H1 (cell line): ENCODE measurements around the gene NOTUM. TPM values are rescaled to one million over a fixed set of nuclear protein-coding genes. Genes with fewer than 3 reads are reported as not detected.
A peak's percentile ranks its signal among the peaks of the same experiment; 100 is the strongest.
"Not testable (repeated sequence)": the region's sequence is repeated elsewhere in the genome, so short reads cannot be mapped to it uniquely, and the experiment has no call there.

Source experiments
- CTCF ChIA-PET: fragments of 300-600 bp; sonication (Branson Sonifier 250); formaldehyde crosslinking; loops from one replicate; lab custom pipeline; 2021; ENCODE audit not compliant: partially characterized antibody; lab: Charles Lee
- POLR2A ChIA-PET: fragments of 300-600 bp; sonication (Branson Sonifier 250); formaldehyde crosslinking; loops from one replicate; lab custom pipeline; 2021; ENCODE audit warnings: inconsistent platforms; ENCODE audit not compliant: partially characterized antibody; lab: Charles Lee
- DNase-seq, 2 experiments: peaks; one replicate each; pipeline versions ENCODE4 v3.0.0 to v3.0.0-alpha.2; 2010 to 2022; ENCODE audit warnings: low spot score in 2 of 2, low read depth in 1 of 2, mixed read lengths in 1 of 2
- FAIRE-seq: peaks from 2 replicates; lab custom pipeline; 2011; peaks lifted over from hg19 to GRCh38; lab: Jason Lieb, UNC
- H2AFZ ChIP-seq: 2 replicates; pipeline ENCODE4 v1.8.1; 2012; ENCODE audit warnings: low read length, inconsistent platforms
- H2AK5ac ChIP-seq: 2 replicates; pipeline ENCODE4 v1.6.1; 2013; ENCODE audit warnings: low read depth, low read length
- H2BK120ac ChIP-seq: replicated peaks from 2 replicates; pipeline ENCODE3; 2013; ENCODE audit warnings: low read depth, low read length, inconsistent platforms
- H2BK12ac ChIP-seq: 2 replicates; pipeline ENCODE4 v1.6.1; 2013; ENCODE audit warnings: low read depth, low read length
- H2BK15ac ChIP-seq: 2 replicates; pipeline ENCODE4 v1.6.1; 2013; ENCODE audit warnings: low read length
- H2BK20ac ChIP-seq: 2 replicates; pipeline ENCODE4 v1.6.1; 2013; ENCODE audit warnings: low read length
- H2BK5ac ChIP-seq: 2 replicates; pipeline ENCODE4 v1.6.1; 2013; ENCODE audit warnings: low read depth, low read length
- H3K14ac ChIP-seq: 2 replicates; pipeline ENCODE4 v1.6.1; 2013; ENCODE audit warnings: inconsistent platforms; ENCODE audit not compliant: insufficient read length
- H3K18ac ChIP-seq: 2 replicates; pipeline ENCODE4 v1.6.1; 2013; ENCODE audit warnings: low read length; ENCODE audit errors: extremely low read depth
- H3K23ac ChIP-seq: 2 replicates; pipeline ENCODE4 v1.6.1; 2013; ENCODE audit warnings: inconsistent platforms; ENCODE audit not compliant: insufficient read length
- H3K23me2 ChIP-seq: 2 replicates; pipeline ENCODE4 v1.6.1; 2013; ENCODE audit warnings: low read depth, low read length
- H3K27ac ChIP-seq: 2 replicates; pipeline ENCODE4 v1.6.1; 2011; ENCODE audit warnings: low read depth, low read length, inconsistent platforms
- H3K27me3 ChIP-seq, 4 experiments: replicated peaks in 1 of 4; 1 replicate in 1 of 4; 2 replicates in 3 of 4; pipeline versions ENCODE4 v1.6.1 to v1.8.1; 2011 to 2013; ENCODE audit warnings: low read length in 3 of 4, mild to moderate bottlenecking in 3 of 4, inconsistent platforms in 2 of 4, mixed read lengths in 2 of 4, moderate library complexity in 1 of 4; ENCODE audit not compliant: control insufficient read depth in 3 of 4, insufficient read depth in 3 of 4; ENCODE audit errors: extremely low read depth in 1 of 4
- H3K36me3 ChIP-seq, 4 experiments: 2 replicates each; pipeline versions ENCODE4 v1.6.1 to v1.8.1; 2011 to 2013; ENCODE audit warnings: mild to moderate bottlenecking in 4 of 4, low read length in 3 of 4, moderate library complexity in 2 of 4, control low read depth in 1 of 4, inconsistent platforms in 1 of 4; ENCODE audit not compliant: insufficient read depth in 4 of 4, control insufficient read depth in 2 of 4
- H3K4ac ChIP-seq: replicated peaks from 2 replicates; pipeline ENCODE3; 2013; ENCODE audit warnings: low read length, low read depth, mixed read lengths, inconsistent platforms; ENCODE audit not compliant: insufficient read length
- H3K4me1 ChIP-seq, 4 experiments: replicated peaks in 1 of 4; 1 replicate in 1 of 4; 2 replicates in 3 of 4; pipeline versions ENCODE4 v1.6.1 to v1.8.1; 2011 to 2013; ENCODE audit warnings: low read length in 3 of 4, inconsistent platforms in 2 of 4, mixed read lengths in 1 of 4; ENCODE audit not compliant: insufficient read depth in 4 of 4, control insufficient read depth in 3 of 4
- H3K4me2 ChIP-seq, 2 experiments: 2 replicates each; pipeline versions ENCODE4 v1.6.1 to v1.8.1; 2011 to 2013; ENCODE audit warnings: low read depth in 2 of 2, low read length in 2 of 2, control low read depth in 1 of 2, inconsistent platforms in 1 of 2, mild to moderate bottlenecking in 1 of 2; ENCODE audit not compliant: insufficient read depth in 1 of 2
- H3K4me3 ChIP-seq, 4 experiments: fragments of 200-600, 300-600 bp in 1 of 4; sonication (generic), shearing (Covaris generic), sonication (Bioruptor Twin) in 1 of 4; 2 replicates each; pipeline versions ENCODE4 v1.5.1 to v1.8.1; 2011 to 2016; ENCODE audit warnings: low read length in 4 of 4, low read depth in 3 of 4, control low read depth in 2 of 4, inconsistent platforms in 2 of 4, mild to moderate bottlenecking in 2 of 4, mixed read lengths in 1 of 4, moderate library complexity in 1 of 4; ENCODE audit not compliant: insufficient read depth in 2 of 4; ENCODE audit errors: extremely low read depth in 1 of 4
- H3K56ac ChIP-seq: replicated peaks from 2 replicates; pipeline ENCODE3; 2013; ENCODE audit warnings: low read depth, mild to moderate bottlenecking, mixed read lengths, low read length, inconsistent platforms; ENCODE audit not compliant: insufficient read length
- H3K79me1 ChIP-seq: 2 replicates; pipeline ENCODE4 v1.6.1; 2013; ENCODE audit warnings: low read depth, low read length, control low read depth
- H3K79me2 ChIP-seq, 2 experiments: 2 replicates each; pipeline versions ENCODE4 v1.6.1 to v1.8.1; 2012 to 2013; ENCODE audit warnings: low read length in 2 of 2, mild to moderate bottlenecking in 2 of 2, inconsistent platforms in 1 of 2; ENCODE audit not compliant: insufficient read depth in 2 of 2, control insufficient read depth in 1 of 2
- H3K9ac ChIP-seq, 4 experiments: replicated peaks in 1 of 4; 1 replicate in 1 of 4; 2 replicates in 3 of 4; pipeline versions ENCODE4 v1.6.1 to v1.8.1; 2011 to 2013; ENCODE audit warnings: low read depth in 3 of 4, low read length in 3 of 4, control low read depth in 2 of 4, mild to moderate bottlenecking in 2 of 4, moderate library complexity in 2 of 4, inconsistent platforms in 1 of 4; ENCODE audit errors: extremely low read depth in 1 of 4
- H3K9me3 ChIP-seq, 2 experiments: 2 replicates each; pipeline versions ENCODE4 v1.6.1 to v1.8.1; 2012 to 2013; ENCODE audit warnings: mild to moderate bottlenecking in 2 of 2, moderate library complexity in 2 of 2, control low read depth in 1 of 2, inconsistent platforms in 1 of 2, low read depth in 1 of 2, low read length in 1 of 2, mixed read lengths in 1 of 2; ENCODE audit not compliant: insufficient read depth in 2 of 2
- H4K20me1 ChIP-seq, 2 experiments: replicated peaks in 1 of 2; 2 replicates each; pipeline versions ENCODE3 to v1.8.1; 2011 to 2013; ENCODE audit warnings: inconsistent platforms in 2 of 2, low read length in 2 of 2, mild to moderate bottlenecking in 1 of 2; ENCODE audit not compliant: insufficient read depth in 2 of 2, control insufficient read depth in 1 of 2
- H4K5ac ChIP-seq: 2 replicates; pipeline ENCODE4 v1.6.1; 2013; ENCODE audit warnings: low read length, low read depth, mixed read lengths, inconsistent platforms; ENCODE audit not compliant: insufficient read length
- H4K8ac ChIP-seq: 2 replicates; pipeline ENCODE4 v1.8.0; 2013; ENCODE audit warnings: mild to moderate bottlenecking, moderate library complexity, low read length, inconsistent platforms; ENCODE audit not compliant: insufficient read depth; ENCODE audit errors: extremely low read depth
- H4K91ac ChIP-seq: replicated peaks from 2 replicates; pipeline ENCODE3; 2013; ENCODE audit warnings: low read length, mixed read lengths, inconsistent platforms; ENCODE audit not compliant: insufficient read length
- WGBS, 2 experiments: shearing (Covaris generic) in 1 of 2; methylation state at CpG; one replicate each; pipeline versions ENCODE4 v1.1.6 to v1.1.7; 2013 to 2015; ENCODE audit warnings: low lambda C conversion rate in 2 of 2, mixed read lengths in 2 of 2, inconsistent platforms in 1 of 2, low coverage in 1 of 2, missing lambda C conversion rate in 1 of 2; ENCODE audit not compliant: insufficient replicate concordance in 2 of 2, insufficient coverage in 1 of 2, insufficient read length in 1 of 2; ENCODE audit errors: extremely low coverage in 1 of 2, missing lambda C conversion rate in 1 of 2; 5-methylcytosine and 5-hydroxymethylcytosine counted together
- polyA plus RNA-seq, 7 experiments: library from polyadenylated mRNA; depleted of rRNA in 3 of 7; stranded (reverse) in 5 of 7; unstranded in 2 of 7; fragments of >200 nt in 5 of 7; fragments of 200-250 nt in 2 of 7; gene quantifications; 1 replicate in 5 of 7; 2 replicates in 1 of 7; 4 replicates in 1 of 7; pipeline versions ENCODE4 v1.2.1 to v1.2.3, GENCODE V29; 2011 to 2013; ENCODE audit warnings: missing spikeins in 2 of 7, mixed read lengths in 2 of 7
- total RNA-seq: library from RNA; stranded (reverse); fragmentation: NEBNext Ultra II Directional; extraction: Animal tissue kit (Norgen Biotek cat#: 25700); gene quantifications from 2 replicates; pipeline ENCODE4 v1.2.1, GENCODE V29; 2021

The NOTUM gene
- total and polyA plus RNA-seq, 2 of the 8 experiments (the other 6 are each of a cell fraction or from before 2014, with no cell fraction given) = 0.45 to 0.76 TPM

GRCh38 chr17:81918333-81918669, 42.7 kb downstream of the NOTUM start:
- H2BK20ac ChIP-seq, H4K8ac ChIP-seq, H3K9me3 ChIP-seq, H2AK5ac ChIP-seq, H2BK15ac ChIP-seq, H3K14ac ChIP-seq, H3K23ac ChIP-seq, H3K27ac ChIP-seq, H3K18ac ChIP-seq, FAIRE-seq, H3K4ac ChIP-seq, H4K5ac ChIP-seq, H2AFZ ChIP-seq, H2BK120ac ChIP-seq, H4K91ac ChIP-seq, H3K23me2 ChIP-seq, H3K56ac ChIP-seq, DNase-seq, H2BK12ac ChIP-seq, H2BK5ac ChIP-seq, H3K9ac ChIP-seq, H3K27me3 ChIP-seq: not testable (repeated sequence)
- POLR2A ChIA-PET = interaction anchor here (1.3 to 1.7 kb wide), 3 partner anchors 17 to 52 kb away, joined by 3 to 8 read pairs (median 5); partner anchors contain the start of genes NPB and PYCR1
- 48% methylated on average over 9 of the region's 9 CpGs; no CpG with 5 or more reads in 1 of the 2 experiments for WGBS, 2 experiments
- H3K79me2 ChIP-seq = peaks cover 7 to 55% of the 10 kb centered on the region in 2 experiments; a peak in 3 of 4 replicates
- peaks cover 25% of the 10 kb centered on the region for H3K79me1 ChIP-seq
- H4K20me1 ChIP-seq = peaks cover 15 to 39% of the 10 kb centered on the region in 2 experiments
- peaks cover 7 to 39% (median 26%) of the 10 kb centered on the region in 4 experiments for H3K36me3 ChIP-seq
- H3K4me2 ChIP-seq = peak overlapping the region; percentile 71 to 87
- peak overlapping the region; percentile 5 to 90 (median 72); a peak in 5 of 8 replicates for H3K4me3 ChIP-seq
- peaks cover 0 to 17% (median 8%) of the 10 kb centered on the region in 4 experiments; a peak in 6 of 7 replicates for H3K4me1 ChIP-seq
- CTCF ChIA-PET = interaction anchor here (1.3 to 2.1 kb wide), 2 partner anchors 26 to 48 kb away, joined by 3 to 7 read pairs; partner anchors contain the start of gene ARHGDIA
